K562 (cell line): ENCODE results near the gene TEX54. TPM values are rescaled to one million over a fixed set of nuclear protein-coding genes. Genes with fewer than 3 reads are reported as not detected.

ENCODE experiments used
- ARID2 ChIP-seq: fragments of 450-650 bp; IDR thresholded peaks from 2 replicates; pipeline ENCODE4 v1.6.1; 2017; ENCODE audit warnings: antibody characterized with exemption, mild to moderate bottlenecking
- CTBP1 ChIP-seq: fragments of 450-650 bp; IDR thresholded peaks from 2 replicates; pipeline ENCODE4 v1.6.1; 2016; ENCODE audit warnings: borderline replicate concordance
- HEY1 ChIP-seq: fragments of 250-450 bp; sonication (Bioruptor Pico); IDR thresholded peaks from 2 replicates; pipeline ENCODE4 v1.5.0; 2020; ENCODE audit warnings: mild to moderate bottlenecking, moderate library complexity, borderline replicate concordance
- LEF1 ChIP-seq: fragments of 450-650 bp; IDR thresholded peaks from 2 replicates; pipeline ENCODE4 v1.6.1; 2016; ENCODE audit warnings: mild to moderate bottlenecking
- RBBP5 ChIP-seq: fragments of 200-600 bp; sonication (generic); IDR thresholded peaks from 2 replicates; pipeline ENCODE4 v1.6.1; 2012; ENCODE audit warnings: borderline replicate concordance, mild to moderate bottlenecking, low read length, control low read depth, inconsistent platforms; ENCODE audit not compliant: insufficient read depth, poor library complexity, severe bottlenecking
- WHSC1 ChIP-seq: IDR thresholded peaks from one replicate; pipeline ENCODE4 v1.6.1; 2012; ENCODE audit warnings: low read length, control low read depth, inconsistent platforms
- ZNF134 ChIP-seq: fragments of 250-450 bp; sonication (Bioruptor Pico); conservative IDR thresholded peaks from 2 replicates; pipeline ENCODE4 v1.4.0; 2020
- ZNF212 ChIP-seq: fragments of 450-650 bp; formaldehyde crosslinking; IDR thresholded peaks from 2 replicates; pipeline ENCODE4 v1.4.0; 2020; ENCODE audit warnings: mild to moderate bottlenecking
- ZNF217 ChIP-seq: sonication (generic); formaldehyde crosslinking; IDR thresholded peaks from 2 replicates; pipeline ENCODE4 v1.8.0; 2022; ENCODE audit warnings: mild to moderate bottlenecking, missing genetic modification reagents
- ZNF3 ChIP-seq: fragments of 250-450 bp; sonication (Bioruptor Pico); IDR thresholded peaks from 2 replicates; pipeline ENCODE4 v1.5.0; 2021; ENCODE audit warnings: mild to moderate bottlenecking, moderate library complexity
- ZNF407 ChIP-seq: fragments of 450-650 bp; IDR thresholded peaks from 2 replicates; pipeline ENCODE4 v1.6.1; 2016; ENCODE audit warnings: low read depth
- ZNF668 ChIP-seq: fragments of 250-450 bp; sonication (Bioruptor Pico); IDR thresholded peaks from 2 replicates; pipeline ENCODE4 v1.8.0; 2022; ENCODE audit warnings: mild to moderate bottlenecking, inconsistent platforms
- ZNF766 ChIP-seq: fragments of 200-800 bp; sonication (Bioruptor generic); conservative IDR thresholded peaks from 2 replicates; pipeline ENCODE4 v1.6.1; 2016; ENCODE audit warnings: missing genetic modification characterization, missing compliant biosample characterization
- polyA plus RNA-seq, 8 experiments: library from polyadenylated mRNA; depleted of rRNA in 4 of 8; stranded (reverse) in 5 of 8; unstranded in 3 of 8; fragments of >200 nt; fragmentation: Nextera tagmentation in 2 of 8; fragmentation: Illumina TruSeq in 1 of 8; extraction: Ambion mirVana in 2 of 8; extraction: Trizol in 1 of 8; gene quantifications; 2 replicates each; pipeline versions ENCODE4 v1.2.1 to v1.2.3, GENCODE V29; 2011 to 2014; ENCODE audit warnings: inconsistent platforms in 1 of 8, missing spikeins in 1 of 8
- total RNA-seq, 7 experiments: library from RNA; depleted of rRNA in 6 of 7; stranded (reverse); fragments of >200 nt in 6 of 7; fragmentation: Illumina TruSeq in 2 of 7; extraction: Trizol in 2 of 7; gene quantifications; 2 replicates each; pipeline versions ENCODE4 v1.2.1 to v1.2.3, GENCODE V29; 2011 to 2021; ENCODE audit warnings: low replicate concordance in 1 of 7
- TF ChIP-seq, protein P1 (sequence below), 2 experiments: fragments of 450-650 bp; IDR thresholded peaks; 2 replicates each; pipeline ENCODE4 v1.6.1; 2016
- TF ChIP-seq, protein P2 (sequence below), 2 experiments: IDR thresholded peaks in 1 of 2; conservative IDR thresholded peaks in 1 of 2; 2 replicates each; pipeline ENCODE4 v1.6.1; 2016; ENCODE audit warnings: low read depth in 2 of 2, mild to moderate bottlenecking in 1 of 2, missing compliant biosample characterization in 1 of 2, missing genetic modification characterization in 1 of 2, moderate library complexity in 1 of 2

Gene TEX54
- total and polyA plus RNA-seq, 9 of the 15 experiments (the other 6 are each of a cell fraction or from before 2014, with no cell fraction given) = not detected

DNA sequence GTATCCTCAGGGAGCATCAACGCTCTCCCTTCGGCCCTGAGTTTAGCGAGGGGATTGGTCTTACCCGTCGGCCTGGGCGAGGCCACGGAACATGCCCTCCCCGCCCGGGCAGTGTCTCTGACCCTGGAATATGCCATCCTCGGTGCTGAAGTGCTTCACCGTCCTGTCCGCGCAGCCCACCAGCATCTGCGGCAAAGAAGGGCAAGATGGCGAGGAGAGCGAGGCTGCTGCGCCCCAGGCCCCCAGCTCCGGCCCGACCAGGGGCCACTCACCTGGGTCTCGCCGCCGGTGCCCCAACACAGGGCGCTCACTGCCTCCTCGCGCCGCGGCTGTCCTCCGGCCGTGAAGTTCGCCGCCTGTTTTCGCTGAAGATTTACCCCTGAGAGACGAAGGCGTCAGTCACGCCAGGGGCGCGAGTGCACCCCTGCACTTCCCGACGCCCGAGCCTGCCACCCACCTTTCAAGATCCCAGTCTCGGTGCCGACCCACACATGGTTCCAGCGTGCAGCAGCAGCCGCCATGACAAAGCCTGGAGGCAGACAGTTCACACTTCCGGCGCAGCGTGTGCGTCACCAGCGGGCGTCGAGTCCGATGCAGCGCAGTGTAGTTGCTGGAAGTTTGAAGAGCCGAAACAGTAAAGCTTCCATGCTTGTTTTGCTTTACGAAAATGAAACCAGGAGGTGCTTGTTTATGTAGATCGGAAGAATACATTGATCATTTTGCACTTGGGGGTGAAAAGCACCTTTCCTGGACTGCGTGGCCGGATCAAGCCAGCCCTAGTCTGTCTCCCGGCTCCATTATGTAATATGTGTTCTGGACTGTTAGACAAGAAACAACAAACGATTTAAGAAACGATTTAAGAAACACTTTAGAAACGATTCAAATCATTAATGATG, 6.7 kb upstream of the TEX54 start, which contains the start of gene WDR74 (continued):
- TF ChIP-seq, protein P1, sequence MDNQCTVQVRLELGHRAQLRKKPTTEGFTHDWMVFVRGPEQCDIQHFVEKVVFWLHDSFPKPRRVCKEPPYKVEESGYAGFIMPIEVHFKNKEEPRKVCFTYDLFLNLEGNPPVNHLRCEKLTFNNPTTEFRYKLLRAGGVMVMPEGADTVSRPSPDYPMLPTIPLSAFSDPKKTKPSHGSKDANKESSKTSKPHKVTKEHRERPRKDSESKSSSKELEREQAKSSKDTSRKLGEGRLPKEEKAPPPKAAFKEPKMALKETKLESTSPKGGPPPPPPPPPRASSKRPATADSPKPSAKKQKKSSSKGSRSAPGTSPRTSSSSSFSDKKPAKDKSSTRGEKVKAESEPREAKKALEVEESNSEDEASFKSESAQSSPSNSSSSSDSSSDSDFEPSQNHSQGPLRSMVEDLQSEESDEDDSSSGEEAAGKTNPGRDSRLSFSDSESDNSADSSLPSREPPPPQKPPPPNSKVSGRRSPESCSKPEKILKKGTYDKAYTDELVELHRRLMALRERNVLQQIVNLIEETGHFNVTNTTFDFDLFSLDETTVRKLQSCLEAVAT (IDR thresholded peaks at IDR 0.05) = peak in 1 of 2 experiments; percentile 90; a peak in 2 of 4 replicates
- TF ChIP-seq RBBP5 (peak; percentile 96), HEY1 (CRISPR knock-in tag) (no peak), WHSC1 (no peak), ZNF134 (CRISPR knock-in tag) (no peak), ARID2 (no peak), ZNF407 (no peak), ZNF212 (no peak), ZNF668 (no peak), ZNF3 (CRISPR knock-in tag) (no peak), ZNF217 (CRISPR knock-in tag) (no peak), ZNF766 (CRISPR knock-in tag) (peak; percentile 72), CTBP1 (peak; percentile 54; the same call in 1 of the 2 replicates), LEF1 (no peak)
- TF ChIP-seq, protein P2, sequence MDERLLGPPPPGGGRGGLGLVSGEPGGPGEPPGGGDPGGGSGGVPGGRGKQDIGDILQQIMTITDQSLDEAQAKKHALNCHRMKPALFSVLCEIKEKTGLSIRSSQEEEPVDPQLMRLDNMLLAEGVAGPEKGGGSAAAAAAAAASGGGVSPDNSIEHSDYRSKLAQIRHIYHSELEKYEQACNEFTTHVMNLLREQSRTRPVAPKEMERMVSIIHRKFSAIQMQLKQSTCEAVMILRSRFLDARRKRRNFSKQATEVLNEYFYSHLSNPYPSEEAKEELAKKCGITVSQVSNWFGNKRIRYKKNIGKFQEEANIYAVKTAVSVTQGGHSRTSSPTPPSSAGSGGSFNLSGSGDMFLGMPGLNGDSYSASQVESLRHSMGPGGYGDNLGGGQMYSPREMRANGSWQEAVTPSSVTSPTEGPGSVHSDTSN (CRISPR knock-in tag; IDR thresholded peaks at IDR 0.05; ENCODE audit: low read depth) = no peak
- TF ChIP-seq, protein P2 (tag; conservative IDR thresholded peaks at IDR 0.05; ENCODE audit: low read depth) = no peak
